IMR-90 (cell line): Measurements from ENCODE around the gene PALLD. TPM values are rescaled to one million over a fixed set of nuclear protein-coding genes. Genes with fewer than 3 reads are reported as not detected.

Source experiments
- ATAC-seq: fragments of 200-7000 bp; cut with Tn5 transposase; 2 replicates; pipeline ENCODE4 v1.9.1; 2020; ENCODE audit warnings: low read depth, mild to moderate bottlenecking, moderate library complexity
- BruUV-seq: library from RNA; stranded (reverse); fragments of 400-500 nt; replicated peaks from 2 replicates; lab custom pipeline; 2021; lab: Mats Ljungman, UMichigan
- CTCF ChIA-PET: fragments of 300-600 bp; formaldehyde crosslinking; extraction: SDS; loops from one replicate; lab custom pipeline; 2021; ENCODE audit warnings: antibody characterized with exemption; lab: Yijun Ruan, JAX
- POLR2A ChIA-PET: fragments of 300-600 bp; sonication (Branson Sonifier 250); formaldehyde crosslinking; loops from one replicate; lab custom pipeline; 2022; ENCODE audit warnings: antibody characterized with exemption; ENCODE audit not compliant: unreplicated experiment; lab: Charles Lee
- DNase-seq: peaks from one replicate; pipeline ENCODE4 v3.0.0; 2013
- H2AFZ ChIP-seq: replicated peaks from 2 replicates; pipeline ENCODE3; 2013; ENCODE audit warnings: low read length, mild to moderate bottlenecking; ENCODE audit not compliant: poor library complexity
- H2AK5ac ChIP-seq: 2 replicates; pipeline ENCODE4 v1.6.1; 2013; ENCODE audit warnings: low read depth, low read length, inconsistent platforms
- H2AK9ac ChIP-seq: replicated peaks from 2 replicates; pipeline ENCODE3; 2013; ENCODE audit warnings: mild to moderate bottlenecking, low read depth, low read length, moderate library complexity; ENCODE audit not compliant: poor library complexity
- H2BK120ac ChIP-seq: 2 replicates; pipeline ENCODE4 v1.6.1; 2013; ENCODE audit warnings: low read depth, low read length, inconsistent platforms
- H2BK15ac ChIP-seq: 3 replicates; pipeline ENCODE4 v1.6.1; 2013; ENCODE audit warnings: low read depth, low read length, inconsistent platforms
- H2BK20ac ChIP-seq: 2 replicates; pipeline ENCODE4 v1.6.1; 2013; ENCODE audit warnings: low read depth, mild to moderate bottlenecking, inconsistent platforms, low read length, moderate library complexity
- H2BK5ac ChIP-seq: 2 replicates; pipeline ENCODE4 v1.6.1; 2013; ENCODE audit warnings: mild to moderate bottlenecking, low read depth, low read length, inconsistent platforms; ENCODE audit not compliant: poor library complexity, severe bottlenecking
- H3K14ac ChIP-seq: replicated peaks from 2 replicates; pipeline ENCODE4 v1.6.1; 2013; ENCODE audit warnings: low read depth, low read length, inconsistent platforms
- H3K18ac ChIP-seq: 2 replicates; pipeline ENCODE4 v1.6.1; 2013; ENCODE audit warnings: low read depth, low read length, control low read depth
- H3K23ac ChIP-seq: 2 replicates; pipeline ENCODE4 v1.6.1; 2013; ENCODE audit warnings: low read depth, low read length, inconsistent platforms
- H3K27ac ChIP-seq: 2 replicates; pipeline ENCODE4 v1.5.1; 2013; ENCODE audit warnings: mild to moderate bottlenecking, control low read depth, low read length; ENCODE audit not compliant: insufficient read depth
- H3K27me3 ChIP-seq: 2 replicates; pipeline ENCODE4 v1.6.1; 2013; ENCODE audit warnings: low read length; ENCODE audit not compliant: control insufficient read depth, insufficient read depth
- H3K36me3 ChIP-seq: 2 replicates; pipeline ENCODE4 v1.6.1; 2013; ENCODE audit warnings: low read length, mixed read lengths; ENCODE audit not compliant: control insufficient read depth, insufficient read depth
- H3K4ac ChIP-seq: 2 replicates; pipeline ENCODE4 v1.6.1; 2013; ENCODE audit warnings: low read depth, low read length, inconsistent platforms
- H3K4me1 ChIP-seq: 2 replicates; pipeline ENCODE4 v1.6.1; 2013; ENCODE audit warnings: low read length, mixed read lengths; ENCODE audit not compliant: control insufficient read depth, insufficient read depth
- H3K4me2 ChIP-seq: 2 replicates; pipeline ENCODE4 v1.6.1; 2013; ENCODE audit warnings: low read depth, mild to moderate bottlenecking, control low read depth, low read length, moderate library complexity
- H3K4me3 ChIP-seq: 2 replicates; pipeline ENCODE4 v1.5.1; 2013; ENCODE audit warnings: low read depth, mild to moderate bottlenecking, control low read depth, low read length, moderate library complexity; ENCODE audit not compliant: insufficient read depth
- H3K56ac ChIP-seq: 2 replicates; pipeline ENCODE4 v1.6.1; 2013; ENCODE audit warnings: low read length, inconsistent platforms; ENCODE audit not compliant: insufficient read depth; ENCODE audit errors: extremely low read depth
- H3K79me1 ChIP-seq, 2 experiments: 2 replicates each; pipeline ENCODE4 v1.6.1; 2013; ENCODE audit warnings: low read length in 2 of 2, inconsistent platforms in 1 of 2, low read depth in 1 of 2
- H3K9ac ChIP-seq: 2 replicates; pipeline ENCODE4 v1.6.1; 2013; ENCODE audit warnings: low read depth, low read length, control low read depth
- H3K9me1 ChIP-seq: 2 replicates; pipeline ENCODE4 v1.6.1; 2013; ENCODE audit warnings: low read length, inconsistent platforms; ENCODE audit not compliant: insufficient read depth
- H3K9me3 ChIP-seq: 2 replicates; pipeline ENCODE4 v1.6.1; 2013; ENCODE audit warnings: low read length; ENCODE audit not compliant: control insufficient read depth, insufficient read depth
- H4K20me1 ChIP-seq: 2 replicates; pipeline ENCODE4 v1.6.1; 2013; ENCODE audit warnings: low read length, inconsistent platforms; ENCODE audit not compliant: insufficient read depth
- H4K5ac ChIP-seq: 2 replicates; pipeline ENCODE4 v1.6.1; 2013; ENCODE audit warnings: mild to moderate bottlenecking, low read depth, low read length, control low read depth
- H4K8ac ChIP-seq, 2 experiments: 2 replicates each; pipeline ENCODE4 v1.6.1; 2013; ENCODE audit warnings: low read depth in 2 of 2, low read length in 2 of 2, control low read depth in 1 of 2, inconsistent platforms in 1 of 2
- H4K91ac ChIP-seq: 2 replicates; pipeline ENCODE4 v1.6.1; 2013; ENCODE audit warnings: low read depth, low read length, inconsistent platforms; ENCODE audit not compliant: insufficient read depth
- BHLHE40 ChIP-seq: fragments of 150-350 bp; IDR thresholded peaks from 2 replicates; pipeline ENCODE4 v1.6.1; 2016; ENCODE audit warnings: mild to moderate bottlenecking, low read depth, low read length
- CEBPB ChIP-seq: IDR thresholded peaks from 2 replicates; pipeline ENCODE4 v1.6.1; 2012; ENCODE audit warnings: low read depth, low read length, improper control_type of control experiment
- FOS ChIP-seq: fragments of 150-350 bp; IDR thresholded peaks from 2 replicates; pipeline ENCODE4 v1.6.1; 2016; ENCODE audit warnings: low read depth, low read length
- MAFK ChIP-seq: IDR thresholded peaks from 2 replicates; pipeline ENCODE4 v1.6.1; 2012; ENCODE audit warnings: low read depth, low read length, improper control_type of control experiment
- MAZ ChIP-seq: IDR thresholded peaks from 2 replicates; pipeline ENCODE4 v1.6.1; 2012; ENCODE audit warnings: low read depth, mild to moderate bottlenecking, low read length, improper control_type of control experiment, moderate library complexity, borderline replicate concordance
- MXI1 ChIP-seq: IDR thresholded peaks from 2 replicates; pipeline ENCODE4 v1.6.1; 2012; ENCODE audit warnings: low read depth, mild to moderate bottlenecking, low read length, moderate library complexity, borderline replicate concordance
- NFE2L2 ChIP-seq: fragments of 150-350 bp; IDR thresholded peaks from 2 replicates; pipeline ENCODE4 v1.6.1; 2016; ENCODE audit warnings: low read depth, mild to moderate bottlenecking, low read length
- POLR2A ChIP-seq: IDR thresholded peaks from 2 replicates; pipeline ENCODE4 v1.6.1; 2012; ENCODE audit warnings: mild to moderate bottlenecking, low read depth, low read length
- RAD21 ChIP-seq: IDR thresholded peaks from 2 replicates; pipeline ENCODE4 v1.6.1; 2012; ENCODE audit warnings: low read length, improper control_type of control experiment
- RCOR1 ChIP-seq: IDR thresholded peaks from 2 replicates; pipeline ENCODE4 v1.6.1; 2012; ENCODE audit warnings: mild to moderate bottlenecking, low read length, improper control_type of control experiment; ENCODE audit not compliant: insufficient replicate concordance
- RFX5 ChIP-seq: IDR thresholded peaks from 2 replicates; pipeline ENCODE4 v1.8.0; 2012; ENCODE audit warnings: low read depth, mild to moderate bottlenecking, low read length, moderate library complexity
- SMC3 ChIP-seq: fragments of 150-350 bp; IDR thresholded peaks from 2 replicates; pipeline ENCODE4 v1.6.1; 2016; ENCODE audit warnings: low read depth, mild to moderate bottlenecking, antibody characterized with exemption, low read length, moderate library complexity
- WGBS, 2 experiments: methylation state at CpG; one replicate each; pipeline versions ENCODE4 v1.1.5 to v1.1.7; 2013; ENCODE audit warnings: missing lambda C conversion rate in 2 of 2; ENCODE audit not compliant: insufficient read length in 1 of 2; ENCODE audit errors: extremely low coverage in 2 of 2; 5-methylcytosine and 5-hydroxymethylcytosine counted together
- dilution Hi-C: fragments of 300-500 bp; cut with HindIII; formaldehyde crosslinking; loops from one replicate; pipeline ENCODE4 v1.14.3; 2018; ENCODE audit warnings: low sequenced_read_pairs; ENCODE audit not compliant: unreplicated experiment
- in situ Hi-C: fragments of 300-500 bp; cut with MboI; formaldehyde crosslinking; loops from 3 replicates; pipeline ENCODE4 v1.14.3; 2019; ENCODE audit warnings: low sequenced_read_pairs, inconsistent platforms, mixed read lengths
- intact Hi-C: fragments of 100-400 bp; cut with micrococcal nuclease; formaldehyde crosslinking; loops from 2 replicates; pipeline ENCODE4 v1.10.0; 2022
- polyA plus RNA-seq, 3 experiments: library from polyadenylated mRNA; depleted of rRNA; stranded (reverse); fragments of >200 nt; gene quantifications; 2 replicates each; pipeline ENCODE4 v1.2.3, GENCODE V29; 2012; ENCODE audit warnings: low replicate concordance in 1 of 3
- total RNA-seq: library from RNA; depleted of rRNA; stranded (reverse); fragments of >200 nt; gene quantifications from 2 replicates; pipeline ENCODE4 v1.2.3, GENCODE V29; 2012
- TF ChIP-seq, protein P1 (sequence below): fragments of 150-350 bp; IDR thresholded peaks from 2 replicates; pipeline ENCODE4 v1.6.1; 2016; ENCODE audit warnings: low read depth, mild to moderate bottlenecking, low read length, moderate library complexity, borderline replicate concordance
- TF ChIP-seq, protein P2 (sequence below): conservative IDR thresholded peaks from 2 replicates; pipeline ENCODE4 v1.5.1; 2012; ENCODE audit warnings: mild to moderate bottlenecking, low read depth, low read length, improper control_type of control experiment

PALLD gene
- total and polyA plus RNA-seq, 2 of the 4 experiments (the other 2 are of a cell fraction): 91.0 to 91.9 TPM

DNA sequence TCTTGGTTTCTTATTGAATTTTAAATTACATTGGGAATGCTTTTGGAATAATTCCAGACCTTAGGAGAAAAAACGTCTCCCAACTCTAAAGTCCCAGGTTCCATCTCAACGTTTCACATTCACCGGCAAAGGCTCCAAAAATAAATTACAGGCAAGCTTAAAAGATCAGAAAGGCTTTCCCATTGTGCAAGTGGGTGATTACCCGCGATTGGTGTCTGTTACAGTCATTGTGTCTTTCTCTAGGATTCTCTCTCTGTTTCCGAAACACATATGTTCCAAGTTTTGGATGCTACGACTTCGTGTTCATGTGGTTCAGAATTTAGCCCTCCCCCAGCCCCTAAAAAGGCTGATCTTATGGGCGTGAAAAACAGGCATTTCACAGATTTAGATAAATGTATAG is 41.8 kb downstream of the PALLD start:
- ATAC-seq (no peak), DNase-seq (no peak)
- Histone ChIP-seq H3K9me1 (peaks cover 9% of the 10 kb centered on the region), H3K4ac (no peak overlapping the region), H3K36me3 (no peaks in the 10 kb centered on the region), H3K9ac (no peak overlapping the region), H3K18ac (no peak overlapping the region), H2BK5ac (no peak overlapping the region), H3K27ac (no peak overlapping the region), H2AK5ac (no peak overlapping the region), H2BK120ac (no peak overlapping the region), H4K20me1 (no peaks in the 10 kb centered on the region), H2AK9ac (no peak overlapping the region), H3K14ac (no peak overlapping the region), H2BK15ac (no peak overlapping the region), H2AFZ (no peak overlapping the region), H3K4me1 (peaks cover 9% of the 10 kb centered on the region; the same call in 1 of the 2 replicates), H4K91ac (0 out of 2 replicates have a peak overlapping the region, but pooled peaks have one; percentile 17), H3K56ac (no peak overlapping the region), H3K27me3 (no peaks in the 10 kb centered on the region), H3K79me1 (no peaks in the 10 kb centered on the region), H3K4me2 (no peak overlapping the region), H3K9me3 (no peaks in the 10 kb centered on the region), H4K5ac (no peak overlapping the region), H3K23ac (no peak overlapping the region), H3K4me3 (no peak overlapping the region), H4K8ac (no peak overlapping the region), H2BK20ac (no peak overlapping the region; the same call in 1 of the 2 replicates)
- intact Hi-C loops: no loop called here
- ChIA-PET CTCF (no interaction called here), POLR2A (interaction anchor here (0.6 kb wide), 1 partner anchor 293 kb away, joined by 3 read pairs; no protein-coding TSS in a partner anchor)
- no TSS peak for BruUV-seq
- dilution Hi-C loops: no loop called here
- TF ChIP-seq, protein P1, sequence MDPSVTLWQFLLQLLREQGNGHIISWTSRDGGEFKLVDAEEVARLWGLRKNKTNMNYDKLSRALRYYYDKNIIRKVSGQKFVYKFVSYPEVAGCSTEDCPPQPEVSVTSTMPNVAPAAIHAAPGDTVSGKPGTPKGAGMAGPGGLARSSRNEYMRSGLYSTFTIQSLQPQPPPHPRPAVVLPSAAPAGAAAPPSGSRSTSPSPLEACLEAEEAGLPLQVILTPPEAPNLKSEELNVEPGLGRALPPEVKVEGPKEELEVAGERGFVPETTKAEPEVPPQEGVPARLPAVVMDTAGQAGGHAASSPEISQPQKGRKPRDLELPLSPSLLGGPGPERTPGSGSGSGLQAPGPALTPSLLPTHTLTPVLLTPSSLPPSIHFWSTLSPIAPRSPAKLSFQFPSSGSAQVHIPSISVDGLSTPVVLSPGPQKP: no peak
- no peak for TF ChIP-seq NFE2L2
- TF ChIP-seq FOS: no peak
- TF ChIP-seq, protein P2, sequence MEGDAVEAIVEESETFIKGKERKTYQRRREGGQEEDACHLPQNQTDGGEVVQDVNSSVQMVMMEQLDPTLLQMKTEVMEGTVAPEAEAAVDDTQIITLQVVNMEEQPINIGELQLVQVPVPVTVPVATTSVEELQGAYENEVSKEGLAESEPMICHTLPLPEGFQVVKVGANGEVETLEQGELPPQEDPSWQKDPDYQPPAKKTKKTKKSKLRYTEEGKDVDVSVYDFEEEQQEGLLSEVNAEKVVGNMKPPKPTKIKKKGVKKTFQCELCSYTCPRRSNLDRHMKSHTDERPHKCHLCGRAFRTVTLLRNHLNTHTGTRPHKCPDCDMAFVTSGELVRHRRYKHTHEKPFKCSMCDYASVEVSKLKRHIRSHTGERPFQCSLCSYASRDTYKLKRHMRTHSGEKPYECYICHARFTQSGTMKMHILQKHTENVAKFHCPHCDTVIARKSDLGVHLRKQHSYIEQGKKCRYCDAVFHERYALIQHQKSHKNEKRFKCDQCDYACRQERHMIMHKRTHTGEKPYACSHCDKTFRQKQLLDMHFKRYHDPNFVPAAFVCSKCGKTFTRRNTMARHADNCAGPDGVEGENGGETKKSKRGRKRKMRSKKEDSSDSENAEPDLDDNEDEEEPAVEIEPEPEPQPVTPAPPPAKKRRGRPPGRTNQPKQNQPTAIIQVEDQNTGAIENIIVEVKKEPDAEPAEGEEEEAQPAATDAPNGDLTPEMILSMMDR: no peak
- no peak for TF ChIP-seq RCOR1
- TF ChIP-seq MAZ: no peak
- no peak for TF ChIP-seq RFX5
- no peak for TF ChIP-seq MAFK
- no peak for TF ChIP-seq POLR2A
- TF ChIP-seq RAD21: no peak
- TF ChIP-seq SMC3: no peak
- no peak for TF ChIP-seq BHLHE40
- no peak for TF ChIP-seq CEBPB
- TF ChIP-seq MXI1: no peak
- in situ Hi-C loops: no loop called here
- WGBS, 2 experiments: 100% methylated on average over 2 of the region's 9 CpGs; no CpG with 5 or more reads in 1 of the 2 experiments
